GM15510 (cell line): ENCODE data around the gene MSANTD2.

Experiments used
- POLR2A ChIP-seq: IDR thresholded peaks from 3 replicates; pipeline ENCODE4 v1.6.1; 2011; ENCODE audit warnings: borderline replicate concordance; ENCODE audit not compliant: insufficient read length; ENCODE audit errors: extremely low read depth

MSANTD2 gene

DNA sequence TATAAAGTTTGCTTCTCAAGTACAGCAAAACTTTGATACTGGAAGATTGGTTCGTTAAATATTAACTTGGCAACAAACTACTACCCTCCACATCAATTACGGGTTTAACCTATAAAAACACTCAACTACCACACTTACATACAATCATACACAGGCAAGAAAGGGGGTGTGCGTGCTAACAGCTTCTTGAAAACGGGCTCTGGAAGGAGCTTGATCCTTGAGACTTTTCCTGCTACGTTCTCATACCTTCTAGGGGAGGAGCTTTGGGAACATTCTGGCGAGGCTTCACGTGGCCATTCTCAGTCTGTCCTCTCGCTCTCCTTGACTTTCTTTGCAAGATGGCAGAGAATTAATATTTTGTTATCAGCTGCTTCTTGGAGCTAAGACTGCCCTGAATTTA lies 31.3 kb downstream of the MSANTD2 start:
- TF ChIP-seq POLR2A = no peak

DNA sequence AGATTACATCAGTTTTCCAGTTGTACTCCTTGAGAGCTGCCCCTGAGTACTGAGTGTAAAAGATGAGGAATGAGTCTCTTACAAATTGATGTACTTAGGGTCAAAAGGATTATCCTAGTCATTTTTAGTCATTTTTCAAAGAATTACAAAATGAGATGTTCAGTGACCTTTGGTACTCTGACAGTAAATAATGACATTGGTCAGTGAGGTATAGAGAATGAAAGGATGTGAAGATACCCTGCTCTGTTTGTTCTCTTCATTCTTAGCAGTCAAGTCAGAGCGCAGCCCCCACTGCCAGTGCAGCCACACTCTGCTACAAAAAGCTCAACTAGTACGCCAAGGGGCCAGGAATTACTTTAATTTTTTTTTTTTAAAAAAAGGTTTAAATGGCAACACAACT lies 34.0 kb downstream of the MSANTD2 start:
- TF ChIP-seq POLR2A = no peak

GRCh38 chr11:124763156-124763947 lies 36.9 kb downstream of the MSANTD2 start:
- TF ChIP-seq POLR2A = no peak

GRCh38 chr11:124762624-124763155 lies 37.5 kb downstream of the MSANTD2 start:
- no peak for TF ChIP-seq POLR2A

GRCh38 chr11:124762105-124762623 lies 38.0 kb downstream of the MSANTD2 start, which contains the start of gene ESAM:
Gene ESAM, minus strand, starts transcription at chr11:124762290. Its CDS starts 136 bp downstream, at chr11:124762154.
- TF ChIP-seq POLR2A = peak; percentile 86

DNA sequence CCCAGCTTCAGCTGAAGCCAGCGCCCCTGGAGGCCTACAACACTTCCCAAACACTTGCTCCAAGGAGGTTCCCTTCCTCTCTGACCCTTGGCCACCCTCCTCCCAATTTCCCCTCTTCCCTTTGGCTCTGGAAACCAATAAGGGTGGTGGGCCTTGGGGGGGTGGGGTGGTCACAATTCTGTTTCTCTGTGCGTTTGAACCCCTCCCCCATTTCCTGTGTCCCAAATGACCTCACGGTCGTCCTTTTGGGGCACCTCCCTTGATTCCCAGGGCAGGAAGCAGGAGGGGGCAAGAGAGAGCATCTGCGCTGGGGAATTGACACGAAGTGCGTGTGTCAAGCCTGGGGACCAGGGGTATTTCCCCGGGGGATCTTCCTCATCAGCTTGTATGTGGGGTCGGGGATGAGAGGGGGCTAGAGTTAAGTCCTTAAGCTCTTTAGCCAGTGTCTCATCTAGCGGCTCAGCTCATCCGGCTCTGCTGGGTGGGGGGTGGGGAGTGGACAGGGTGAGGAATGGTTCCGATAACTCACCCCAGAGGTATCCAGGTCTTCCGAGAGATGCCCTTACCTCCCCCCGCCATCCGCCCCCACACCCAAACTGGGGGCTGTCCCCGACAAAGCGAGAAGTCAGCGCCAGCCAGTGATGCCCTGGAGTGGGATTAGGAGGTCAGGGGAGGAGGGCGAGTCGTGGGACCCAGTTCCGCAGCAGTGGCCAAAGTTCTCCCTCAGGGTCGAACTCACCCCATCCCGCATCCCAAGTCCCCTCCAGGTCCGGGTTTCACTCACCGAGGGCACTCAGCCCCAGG lies 38.7 kb downstream of the MSANTD2 start:
- TF ChIP-seq POLR2A = no peak

GRCh38 chr11:124760806-124761205 lies 39.4 kb downstream of the MSANTD2 start:
- no peak for TF ChIP-seq POLR2A

DNA sequence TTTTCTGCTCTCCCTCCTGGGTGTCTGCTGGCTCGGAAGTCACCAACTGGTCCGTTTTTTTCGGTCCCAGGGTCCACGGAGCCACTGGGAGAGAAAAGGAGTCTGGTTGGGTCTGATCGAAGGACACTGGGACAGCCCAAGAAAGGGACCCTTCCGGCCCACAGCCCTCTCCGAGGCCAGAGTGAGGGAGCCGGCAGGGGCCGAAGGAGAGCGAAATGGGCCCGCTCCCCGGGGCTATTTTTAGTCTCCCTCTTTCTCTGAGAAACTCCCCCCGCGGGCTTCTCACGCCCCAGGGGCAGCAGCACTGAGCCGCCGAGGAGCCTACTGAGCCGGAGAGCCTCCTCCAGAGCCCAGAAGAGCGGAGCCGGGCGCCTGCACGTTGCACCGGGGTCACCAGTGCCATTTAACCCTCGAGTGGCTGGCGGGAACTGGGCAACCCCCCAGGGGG lies 40.0 kb downstream of the MSANTD2 start:
- TF ChIP-seq POLR2A = peak; percentile 26

DNA sequence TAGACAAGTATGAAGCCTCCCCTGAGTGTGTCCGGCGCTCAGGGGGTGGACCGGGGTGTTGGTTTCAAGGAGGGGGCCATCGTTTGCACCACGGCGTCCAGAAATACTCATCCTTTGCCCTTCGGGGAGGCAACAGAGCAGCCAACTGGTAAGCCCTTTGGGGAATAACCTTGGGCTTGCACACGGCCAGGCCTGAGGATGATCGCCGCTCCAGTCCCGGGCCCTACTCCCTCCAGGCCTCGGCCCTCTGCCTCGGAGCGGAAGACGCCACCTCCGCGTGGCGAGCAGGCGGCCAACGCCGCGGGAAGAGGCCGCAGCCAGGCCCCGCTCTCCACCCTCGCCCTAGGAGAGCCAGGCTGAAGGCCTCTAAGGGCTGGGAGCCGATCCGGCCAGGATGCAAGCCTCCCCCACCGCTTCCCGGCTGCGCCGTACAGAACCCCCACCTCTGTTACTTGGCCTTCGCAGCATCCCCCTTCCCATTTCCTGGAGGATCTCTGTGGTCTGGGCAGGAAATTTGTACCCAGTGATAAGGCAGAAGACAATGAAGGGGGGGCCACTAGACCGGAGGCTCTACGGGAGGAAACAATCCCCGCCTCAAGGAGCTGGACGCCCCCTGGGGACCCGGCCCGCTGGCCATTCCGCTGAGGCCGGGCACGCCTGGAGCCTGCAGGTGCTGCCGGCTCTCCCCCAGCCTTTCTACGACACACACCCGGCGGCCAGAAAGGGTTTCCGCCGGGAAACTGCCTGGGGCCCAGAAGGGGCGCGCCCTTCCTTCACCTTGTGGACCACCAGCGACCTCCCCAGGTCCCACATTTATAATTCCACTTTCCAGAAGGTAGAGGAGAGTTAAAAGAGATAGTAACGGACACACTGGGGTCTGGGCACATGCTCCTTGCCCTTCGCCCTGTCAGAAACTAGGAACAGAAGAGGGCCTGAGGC lies 40.7 kb downstream of the MSANTD2 start:
- TF ChIP-seq POLR2A = no peak

DNA sequence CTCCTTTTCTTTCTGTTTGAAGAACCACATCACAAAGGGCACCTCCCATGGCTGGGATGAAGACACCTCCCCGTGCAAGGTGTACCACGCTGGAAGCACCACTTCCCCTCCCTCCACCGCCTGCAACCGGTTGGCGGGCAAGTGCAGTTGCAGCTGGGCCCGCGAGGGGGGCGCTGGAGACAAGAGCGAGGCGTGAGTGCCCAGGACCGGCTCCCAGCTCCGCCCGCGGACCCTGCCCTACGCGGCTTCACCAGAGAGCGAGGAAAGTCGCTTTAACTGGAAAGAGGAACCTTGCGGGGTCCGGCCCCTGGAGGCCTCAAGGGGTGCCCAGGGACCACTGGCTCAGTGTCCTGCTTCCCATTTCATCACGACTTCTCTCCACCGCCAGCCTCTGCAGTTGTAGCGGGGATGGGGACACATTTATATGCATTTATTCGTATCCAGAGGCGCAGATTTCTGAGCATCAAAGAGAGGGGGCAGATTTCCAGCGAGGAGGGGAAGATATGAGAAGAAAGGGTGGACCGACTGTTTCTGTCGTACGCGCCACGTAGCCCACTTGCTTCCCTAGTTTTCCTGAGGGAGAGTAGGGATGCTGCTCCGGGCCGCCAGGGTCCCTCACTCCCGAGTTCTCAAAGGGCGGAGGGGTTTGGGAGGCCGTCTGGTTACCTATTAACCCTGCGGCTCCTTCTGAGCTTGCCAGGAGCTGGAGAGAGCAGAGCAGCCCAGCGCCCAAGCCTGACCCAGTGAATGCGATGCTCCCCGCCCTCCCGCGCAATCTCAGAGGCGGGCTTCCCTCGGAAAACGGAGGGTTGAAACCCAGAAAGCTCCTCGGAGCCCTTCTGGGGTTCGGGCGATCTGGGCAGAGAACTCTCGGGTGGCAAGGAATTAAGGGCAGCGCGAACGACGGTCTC lies 41.6 kb downstream of the MSANTD2 start:
- TF ChIP-seq POLR2A = no peak

GRCh38 chr11:124757320-124757719 lies 42.9 kb downstream of the MSANTD2 start:
- TF ChIP-seq POLR2A = no peak

GRCh38 chr11:124756753-124757227 lies 43.4 kb downstream of the MSANTD2 start:
- TF ChIP-seq POLR2A = no peak
